Measurements from ENCODE around the gene PDE11A. TPM values are rescaled to one million over a fixed set of nuclear protein-coding genes. Genes with fewer than 3 reads are reported as not detected.

The PDE11A gene
- total and polyA plus RNA-seq, 2 experiments from 2014 or later = 1.7 to 3.6 TPM

- Histone ChIP-seq H3K4me1 (ENCODE audit: low read depth) (no peaks in the 10 kb centered on the region), H3K4me3 (no peak overlapping the region), H3K27ac (no peak overlapping the region), H3K27me3 (no peaks in the 10 kb centered on the region), H3K36me3 (no peaks in the 10 kb centered on the region), H3K9me3 (ENCODE audit: low read depth) (no peaks in the 10 kb centered on the region)
- TF ChIP-seq CTCF (IDR thresholded peaks at IDR 0.05; ENCODE audit: low read depth, low read length) = no peak
- DNase-seq (ENCODE audit: low read depth in 1 of 2, low spot score in 1 of 2) = no peak
Observed at GRCh38 chr2:177939211-177939610, 133.4 kb downstream of the PDE11A start.

GRCh38 chr2:177930916-177931315 lies 141.7 kb downstream of the PDE11A start:
- no peak overlapping the region for H3K4me3 ChIP-seq
- no peak overlapping the region for H3K27ac ChIP-seq
- H3K4me1 ChIP-seq (ENCODE audit: low read depth) = no peaks in the 10 kb centered on the region
- H3K9me3 ChIP-seq (ENCODE audit: low read depth) = no peaks in the 10 kb centered on the region
- DNase-seq (ENCODE audit: low read depth in 1 of 2, low spot score in 1 of 2) = no peak
- no peak for TF ChIP-seq CTCF (IDR thresholded peaks at IDR 0.05; ENCODE audit: low read depth, low read length)
- no peaks in the 10 kb centered on the region for H3K36me3 ChIP-seq
- H3K27me3 ChIP-seq = no peaks in the 10 kb centered on the region

GRCh38 chr2:177929662-177930522 lies 142.7 kb downstream of the PDE11A start:
- no peaks in the 10 kb centered on the region for H3K36me3 ChIP-seq
- no peak for DNase-seq (ENCODE audit: low read depth in 1 of 2, low spot score in 1 of 2)
- no peak for TF ChIP-seq CTCF (IDR thresholded peaks at IDR 0.05; ENCODE audit: low read depth, low read length)
- H3K4me3 ChIP-seq = no peak overlapping the region
- no peaks in the 10 kb centered on the region for H3K9me3 ChIP-seq (ENCODE audit: low read depth)
- H3K4me1 ChIP-seq (ENCODE audit: low read depth) = no peaks in the 10 kb centered on the region
- no peaks in the 10 kb centered on the region for H3K27me3 ChIP-seq
- H3K27ac ChIP-seq = no peak overlapping the region

GRCh38 chr2:177923323-177923722 lies 149.3 kb downstream of the PDE11A start:
- H3K36me3 ChIP-seq = no peaks in the 10 kb centered on the region
- H3K4me1 ChIP-seq (ENCODE audit: low read depth) = no peaks in the 10 kb centered on the region
- no peak for DNase-seq (ENCODE audit: low read depth in 1 of 2, low spot score in 1 of 2)
- no peak overlapping the region for H3K27ac ChIP-seq
- no peaks in the 10 kb centered on the region for H3K27me3 ChIP-seq
- no peak overlapping the region for H3K4me3 ChIP-seq
- H3K9me3 ChIP-seq (ENCODE audit: low read depth) = no peaks in the 10 kb centered on the region
- no peak for TF ChIP-seq CTCF (IDR thresholded peaks at IDR 0.05; ENCODE audit: low read depth, low read length)

GRCh38 chr2:177921726-177922125 lies 150.9 kb downstream of the PDE11A start:
- no peaks in the 10 kb centered on the region for H3K9me3 ChIP-seq (ENCODE audit: low read depth)
- H3K36me3 ChIP-seq = no peaks in the 10 kb centered on the region
- no peak overlapping the region for H3K27ac ChIP-seq
- no peak for DNase-seq (ENCODE audit: low read depth in 1 of 2, low spot score in 1 of 2)
- no peaks in the 10 kb centered on the region for H3K4me1 ChIP-seq (ENCODE audit: low read depth)
- no peaks in the 10 kb centered on the region for H3K27me3 ChIP-seq
- no peak overlapping the region for H3K4me3 ChIP-seq
- no peak for TF ChIP-seq CTCF (IDR thresholded peaks at IDR 0.05; ENCODE audit: low read depth, low read length)
